GM21619 (cell line): ENCODE measurements around the gene MCF2L2.

ENCODE experiments used
- ATAC-seq: cut with Tn5 transposase; IDR thresholded peaks from one replicate; pipeline ENCODE4 v1.9.1; 2021; ENCODE audit not compliant: unreplicated experiment

The MCF2L2 gene

DNA sequence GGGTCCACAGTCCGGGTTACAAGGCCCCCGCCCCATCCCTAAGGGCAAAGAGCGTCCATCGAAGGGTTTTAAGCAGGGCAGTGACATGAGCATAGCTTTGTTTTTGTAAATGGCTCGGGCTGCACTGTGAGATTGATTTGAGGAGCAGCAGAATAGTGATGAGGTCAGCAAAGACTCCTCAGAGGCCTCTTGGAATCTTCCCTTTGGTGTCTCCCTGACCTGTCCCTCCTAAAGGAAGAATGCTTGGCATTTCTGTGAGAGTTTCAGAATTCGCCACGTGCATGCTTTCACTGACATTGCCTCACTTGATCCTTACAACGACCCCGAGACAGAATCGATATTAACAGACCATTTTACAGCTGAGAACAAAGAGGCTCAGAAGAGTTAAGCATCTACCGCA, 286.2 kb downstream of the MCF2L2 start:
- no peak for ATAC-seq

DNA sequence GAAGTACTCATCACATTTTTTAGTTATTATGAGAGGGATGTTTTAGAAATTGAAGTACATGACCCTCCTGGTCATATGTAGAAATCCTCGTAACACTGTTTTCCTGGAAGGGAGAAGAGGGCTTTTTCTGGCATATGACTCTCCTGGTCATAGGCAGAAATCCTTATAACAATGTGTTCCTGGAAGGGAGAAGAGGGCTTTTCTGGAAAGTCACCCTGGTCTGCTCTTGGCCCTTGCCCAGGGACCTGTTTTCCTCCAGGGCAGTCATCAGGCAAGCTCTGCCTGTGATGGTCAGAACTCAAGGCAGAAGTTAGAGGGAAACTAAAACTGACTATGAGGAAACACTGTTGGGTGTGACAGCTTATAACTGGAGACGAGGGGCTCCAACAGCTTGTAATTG, 293.6 kb downstream of the MCF2L2 start:
- ATAC-seq = no peak

GRCh38 chr3:183132409-183132808, 296.0 kb downstream of the MCF2L2 start:
- ATAC-seq = no peak

GRCh38 chr3:183131735-183132134, 296.7 kb downstream of the MCF2L2 start:
- ATAC-seq = no peak

DNA sequence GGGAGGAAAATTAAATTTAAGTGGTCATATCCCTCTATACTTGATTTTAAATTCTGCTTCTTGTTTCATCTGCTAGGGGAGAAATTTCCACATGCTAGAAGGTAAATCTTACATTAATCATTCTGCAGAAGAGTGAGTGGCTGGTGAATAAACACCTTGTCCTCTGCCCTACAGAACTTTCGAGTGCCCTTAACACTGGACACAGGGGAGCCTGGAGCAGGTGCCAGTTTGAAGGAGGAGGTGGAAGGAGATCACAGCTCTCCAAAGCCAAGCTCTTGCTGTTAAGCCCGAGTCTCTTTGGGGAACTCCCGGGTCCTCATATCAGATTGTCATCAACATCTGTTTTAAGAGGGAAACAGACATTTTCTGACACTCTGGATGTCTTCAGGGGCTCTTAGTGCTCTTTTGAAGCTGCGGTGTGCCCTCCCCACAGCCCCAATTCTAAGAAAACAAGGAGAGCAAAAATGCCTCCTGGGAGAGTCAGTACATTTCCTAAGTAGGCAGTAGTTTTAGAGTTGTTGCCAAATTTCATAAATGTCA, 297.2 kb downstream of the MCF2L2 start:
- no peak for ATAC-seq

GRCh38 chr3:183129243-183129642, 299.2 kb downstream of the MCF2L2 start:
- ATAC-seq = no peak

- no peak for ATAC-seq
Observed at GRCh38 chr3:183128709-183129108, 299.7 kb downstream of the MCF2L2 start.
